Measurements from ENCODE around the gene ZPLD1. TPM values are rescaled to one million over a fixed set of nuclear protein-coding genes. Genes with fewer than 3 reads are reported as not detected.

ZPLD1 gene
- total and polyA plus RNA-seq, 12 donors = 0.04 TPM; not detected in 11

DNA sequence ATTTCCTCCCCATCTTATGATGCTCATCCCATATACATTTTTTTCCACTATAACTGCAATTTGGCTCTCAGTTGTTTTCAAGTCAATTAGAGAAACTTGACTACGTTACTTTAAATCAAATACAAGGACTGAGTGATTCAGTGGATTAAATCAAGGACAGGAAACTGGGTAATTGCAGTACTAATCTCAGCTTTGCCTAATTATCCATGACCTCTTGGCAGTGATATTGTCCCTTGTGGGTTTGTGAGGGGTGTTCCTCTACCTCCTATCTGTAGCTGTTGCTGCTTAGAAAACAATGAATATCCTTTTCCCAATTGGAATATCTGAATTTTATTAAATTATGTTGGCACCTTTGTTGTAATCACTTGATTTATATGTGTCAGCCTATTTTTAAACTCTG lies 79.4 kb downstream of the ZPLD1 start:
- WGBS, 2 donors = 19 to 35% methylated on average over 1 of the region's 1 CpG
- Histone ChIP-seq H3K27me3 (peaks cover 0 to under 1% (median 0%) of the 10 kb centered on the region in 7 donors), H3K9me3 (no peaks in the 10 kb centered on the region), H3K27ac (no peak overlapping the region), H3K36me3 (no peaks in the 10 kb centered on the region), H3K4me1 (no peaks in the 10 kb centered on the region), H3K4me3 (no peak overlapping the region)
- DNase-seq = no peak
- intact Hi-C loops (cut with DNase I) = no loop called here
- TF ChIP-seq, protein P1, sequence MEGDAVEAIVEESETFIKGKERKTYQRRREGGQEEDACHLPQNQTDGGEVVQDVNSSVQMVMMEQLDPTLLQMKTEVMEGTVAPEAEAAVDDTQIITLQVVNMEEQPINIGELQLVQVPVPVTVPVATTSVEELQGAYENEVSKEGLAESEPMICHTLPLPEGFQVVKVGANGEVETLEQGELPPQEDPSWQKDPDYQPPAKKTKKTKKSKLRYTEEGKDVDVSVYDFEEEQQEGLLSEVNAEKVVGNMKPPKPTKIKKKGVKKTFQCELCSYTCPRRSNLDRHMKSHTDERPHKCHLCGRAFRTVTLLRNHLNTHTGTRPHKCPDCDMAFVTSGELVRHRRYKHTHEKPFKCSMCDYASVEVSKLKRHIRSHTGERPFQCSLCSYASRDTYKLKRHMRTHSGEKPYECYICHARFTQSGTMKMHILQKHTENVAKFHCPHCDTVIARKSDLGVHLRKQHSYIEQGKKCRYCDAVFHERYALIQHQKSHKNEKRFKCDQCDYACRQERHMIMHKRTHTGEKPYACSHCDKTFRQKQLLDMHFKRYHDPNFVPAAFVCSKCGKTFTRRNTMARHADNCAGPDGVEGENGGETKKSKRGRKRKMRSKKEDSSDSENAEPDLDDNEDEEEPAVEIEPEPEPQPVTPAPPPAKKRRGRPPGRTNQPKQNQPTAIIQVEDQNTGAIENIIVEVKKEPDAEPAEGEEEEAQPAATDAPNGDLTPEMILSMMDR (IDR thresholded peaks at IDR 0.05) = no peak
- no peak for ATAC-seq

DNA sequence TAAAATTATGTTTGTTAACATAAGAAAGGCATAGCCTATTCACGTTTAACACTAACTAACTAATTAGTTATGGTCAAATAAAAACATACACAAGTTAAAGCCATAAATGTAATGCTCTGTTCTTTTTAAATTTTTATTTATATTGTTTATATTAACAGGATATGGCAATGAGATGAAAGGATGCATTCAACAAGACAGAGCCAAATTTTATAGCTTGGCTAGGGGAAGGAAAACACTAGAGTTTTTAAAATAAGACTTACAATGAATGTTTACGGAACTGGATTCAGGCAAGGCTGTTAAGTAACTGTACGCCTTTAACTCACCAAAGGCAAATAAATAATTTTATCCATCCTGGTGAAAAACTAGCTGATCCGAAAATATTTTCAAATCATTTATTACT lies 86.4 kb downstream of the ZPLD1 start:
- Histone ChIP-seq H3K27me3 (peaks cover 0 to 4% (median 0%) of the 10 kb centered on the region in 7 donors), H3K9me3 (no peaks in the 10 kb centered on the region), H3K36me3 (no peaks in the 10 kb centered on the region), H3K4me3 (no peak overlapping the region), H3K27ac (no peak overlapping the region), H3K4me1 (no peaks in the 10 kb centered on the region)
- intact Hi-C loops (cut with DNase I) = no loop called here
- no peak for ATAC-seq
- 85 to 92% methylated on average over 4 of the region's 4 CpGs for WGBS, 2 donors
- DNase-seq = no peak
- TF ChIP-seq, protein P1 (IDR thresholded peaks at IDR 0.05) = no peak

DNA sequence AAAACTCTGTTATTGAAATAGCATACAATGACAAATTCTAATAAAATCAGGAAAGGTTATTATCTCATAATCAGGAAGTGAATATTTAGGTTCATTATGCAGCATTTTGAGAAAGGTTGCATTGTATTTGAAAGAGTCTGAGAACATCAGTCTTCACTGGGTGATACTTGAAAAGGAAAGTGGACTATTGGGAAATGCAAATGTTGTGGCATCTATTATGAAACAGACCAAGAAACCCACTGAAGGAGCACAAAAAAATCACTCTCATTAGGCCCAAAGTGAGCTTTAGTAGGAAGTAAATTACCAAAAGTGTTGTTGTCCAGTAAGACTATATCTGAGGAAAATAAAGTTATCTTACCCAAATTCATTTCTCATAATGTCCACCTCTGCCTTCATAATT lies 90.8 kb downstream of the ZPLD1 start:
- Histone ChIP-seq H3K9me3 (no peaks in the 10 kb centered on the region), H3K4me3 (no peak overlapping the region), H3K27ac (no peak overlapping the region), H3K36me3 (no peaks in the 10 kb centered on the region), H3K27me3 (no peaks in the 10 kb centered on the region), H3K4me1 (no peaks in the 10 kb centered on the region)
- intact Hi-C loops (cut with DNase I) = no loop called here
- DNase-seq (no peak), ATAC-seq (no peak)
- TF ChIP-seq, protein P1 (IDR thresholded peaks at IDR 0.05) = no peak

DNA sequence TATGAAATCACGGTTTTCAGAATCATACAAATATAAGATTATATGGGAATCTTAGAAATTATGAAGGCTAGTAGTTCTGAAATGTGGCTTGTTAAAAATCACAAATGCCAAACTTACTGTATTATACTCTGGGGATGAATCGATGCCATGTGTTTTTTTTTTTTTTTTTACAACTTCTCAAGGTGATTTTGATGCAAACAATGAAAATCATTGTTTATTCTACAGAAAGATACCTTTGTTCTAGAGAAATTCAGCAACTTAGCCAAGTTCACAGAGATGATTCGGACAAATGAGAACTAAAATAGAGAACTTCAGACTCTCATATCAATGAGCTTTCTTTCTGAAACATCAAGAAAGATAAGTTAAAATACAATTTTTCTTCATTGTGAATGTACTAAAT lies 92.0 kb downstream of the ZPLD1 start:
- ATAC-seq (no peak), DNase-seq (no peak)
- TF ChIP-seq, protein P1 (IDR thresholded peaks at IDR 0.05) = no peak
- no peak overlapping the region for H3K4me3 ChIP-seq
- no peaks in the 10 kb centered on the region for H3K4me1 ChIP-seq
- no peaks in the 10 kb centered on the region for H3K27me3 ChIP-seq
- intact Hi-C loops (cut with DNase I) = no loop called here
- WGBS, 2 donors = 78 to 87% methylated on average over 3 of the region's 3 CpGs
- no peak overlapping the region for H3K27ac ChIP-seq
- H3K36me3 ChIP-seq = no peaks in the 10 kb centered on the region
- no peaks in the 10 kb centered on the region for H3K9me3 ChIP-seq

DNA sequence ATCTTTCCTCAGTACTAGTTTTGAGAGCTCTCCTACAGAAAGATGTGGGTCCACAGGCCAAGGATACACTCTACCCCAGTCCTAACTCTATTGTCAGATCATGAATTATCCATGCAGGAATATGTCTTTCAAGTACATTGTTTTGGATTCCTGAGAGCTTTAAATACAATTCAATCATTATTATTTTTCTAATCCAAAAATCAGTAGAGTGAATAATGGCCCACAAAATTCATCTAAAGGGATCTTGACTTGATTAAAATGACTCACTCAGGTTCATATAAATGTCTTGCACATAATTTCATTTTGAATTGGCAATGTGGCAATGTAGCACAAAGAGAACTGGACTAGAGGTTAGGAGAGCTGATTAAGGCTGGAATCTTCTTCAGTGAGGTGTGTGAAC lies 93.9 kb downstream of the ZPLD1 start:
- no peak overlapping the region for H3K27ac ChIP-seq
- TF ChIP-seq, protein P1 (IDR thresholded peaks at IDR 0.05) = no peak
- ATAC-seq (no peak), DNase-seq (no peak)
- H3K9me3 ChIP-seq = no peaks in the 10 kb centered on the region
- H3K36me3 ChIP-seq = no peaks in the 10 kb centered on the region
- H3K4me1 ChIP-seq = no peaks in the 10 kb centered on the region
- no peak overlapping the region for H3K4me3 ChIP-seq
- no peaks in the 10 kb centered on the region for H3K27me3 ChIP-seq
- intact Hi-C loops (cut with DNase I) = loop anchor here in 1 of 10 donors (2.0 kb wide), 1 partner anchor 300 kb away; no protein-coding TSS in a partner anchor

Measured in heart right ventricle (tissue), 16 donors.